ENCODE measurements around the gene HRH1. TPM values are rescaled to one million over a fixed set of nuclear protein-coding genes. Genes with fewer than 3 reads are reported as not detected.

Gene HRH1
- total RNA-seq, 4 donors from 2014 or later, result 10.9 to 12.2 (median 11.4) TPM

GRCh38 chr3:11312166-11312565, 157.9 kb downstream of the HRH1 start:
- Histone ChIP-seq H3K27me3 (no peaks in the 10 kb centered on the region), H3K4me3 (no peak overlapping the region), H3K36me3 (peaks cover 98% of the 10 kb centered on the region), H3K27ac (no peak overlapping the region), H3K9me3 (no peaks in the 10 kb centered on the region), H3K4me1 (peaks cover 5% of the 10 kb centered on the region)
- 88% methylated on average over 5 of the region's 5 CpGs for WGBS
- no peak for TF ChIP-seq POLR2A (IDR thresholded peaks at IDR 0.05)
- no peak for TF ChIP-seq POLR2AphosphoS5 (IDR thresholded peaks at IDR 0.05)
- no peak for DNase-seq (ENCODE audit: low spot score in 2 of 2)

Other genes starting within 250 kb of the HRH1 start
- 10 to 100 TPM in 1 of 4 donors, 1 to 10 TPM in 2, under 1 TPM in 1; 0.96 to 13.0 (median 4.3) TPM for gene SLC6A1, start 161.7 kb upstream of the HRH1 start, total RNA-seq
- 100 to 1,000 TPM in 1 of 4 donors, 10 to 100 TPM in 3; 49.4 to 145 (median 82.1) TPM for gene ATG7, start 117.9 kb downstream of the HRH1 start, total RNA-seq